ENCODE data around the gene INTS14.

- TF ChIP-seq ATF2 (IDR thresholded peaks at IDR 0.05; ENCODE audit: low read length) = no peak
- TF ChIP-seq POLR2A (IDR thresholded peaks at IDR 0.05; ENCODE audit: control extremely low read depth in 1 of 2, low read depth in 2 of 2, low read length in 2 of 2) = no peak
- TF ChIP-seq KDM1A (IDR thresholded peaks at IDR 0.05; ENCODE audit: borderline replicate concordance, low read length) = no peak
Observed at GRCh38 chr15:65644282-65644681, 33.4 kb upstream of the INTS14 start.
